HepG2 (cell line): ENCODE measurements around the gene SCRT2.

Experiments used
- BRCA1 ChIP-seq: sonication (generic); formaldehyde crosslinking; IDR thresholded peaks from 2 replicates; pipeline ENCODE4 v1.4.0; 2020; ENCODE audit warnings: missing genetic modification reagents
- CREBL2 ChIP-seq: sonication (generic); formaldehyde crosslinking; IDR thresholded peaks from 2 replicates; pipeline ENCODE4 v1.8.1; 2023; ENCODE audit warnings: missing genetic modification reagents, mild to moderate bottlenecking, borderline replicate concordance
- CTCF ChIP-seq: sonication (generic); formaldehyde crosslinking; IDR thresholded peaks from 2 replicates; pipeline ENCODE4 v1.5.0; 2020; ENCODE audit warnings: mild to moderate bottlenecking, missing genetic modification reagents, moderate library complexity
- FOXM1 ChIP-seq: sonication (generic); formaldehyde crosslinking; IDR thresholded peaks from 2 replicates; pipeline ENCODE4 v1.5.0; 2020; ENCODE audit warnings: missing genetic modification reagents
- NFE2L1 ChIP-seq: sonication (generic); formaldehyde crosslinking; IDR thresholded peaks from 2 replicates; pipeline ENCODE4 v1.4.0; 2020; ENCODE audit warnings: missing genetic modification reagents, mild to moderate bottlenecking, borderline replicate concordance
- RNF2 ChIP-seq: fragments of 450-650 bp; conservative IDR thresholded peaks from 2 replicates; pipeline ENCODE4 v1.6.1; 2016; ENCODE audit warnings: low read depth
- ZBTB1 ChIP-seq: sonication (generic); formaldehyde crosslinking; IDR thresholded peaks from 2 replicates; pipeline ENCODE4 v1.4.0; 2020; ENCODE audit warnings: missing genetic modification reagents, borderline replicate concordance
- ZNF362 ChIP-seq: sonication (generic); formaldehyde crosslinking; IDR thresholded peaks from 2 replicates; pipeline ENCODE4 v1.4.0; 2020; ENCODE audit warnings: missing genetic modification reagents, mild to moderate bottlenecking, borderline replicate concordance
- ZNF431 ChIP-seq: sonication (generic); formaldehyde crosslinking; IDR thresholded peaks from 2 replicates; pipeline ENCODE4 v1.9.0; 2022; ENCODE audit warnings: missing genetic modification reagents, low read depth, mild to moderate bottlenecking, borderline replicate concordance
- ZSCAN5A ChIP-seq: sonication (generic); formaldehyde crosslinking; IDR thresholded peaks from 2 replicates; pipeline ENCODE4 v1.8.0; 2022; ENCODE audit warnings: mild to moderate bottlenecking, missing genetic modification reagents, borderline replicate concordance

- TF ChIP-seq CREBL2 (CRISPR knock-in tag) (no peak), FOXM1 (CRISPR knock-in tag) (no peak), CTCF (no peak), RNF2 (no peak), BRCA1 (CRISPR knock-in tag) (no peak), NFE2L1 (CRISPR knock-in tag) (no peak), ZSCAN5A (CRISPR knock-in tag) (no peak), ZBTB1 (CRISPR knock-in tag) (no peak), ZNF362 (CRISPR knock-in tag) (no peak), ZNF431 (CRISPR knock-in tag) (no peak)
These were observed 12.1 kb downstream of the SCRT2 start for GRCh38 chr20:663315-664090.
